Hepatocyte (in vitro differentiated cells): ENCODE results near the gene LIMS1. TPM values are rescaled to one million over a fixed set of nuclear protein-coding genes. Genes with fewer than 3 reads are reported as not detected.
"Not testable (repeated sequence)": the region's sequence is repeated elsewhere in the genome, so short reads cannot be mapped to it uniquely, and the experiment has no call there.

ENCODE experiments used
- DNase-seq: peaks from one replicate; pipeline ENCODE4 v3.0.0-alpha.2; 2016; ENCODE audit warnings: low spot score
- H2AFZ ChIP-seq: fragments of 200-600 bp; sonication (generic); 2 replicates; pipeline ENCODE4 v1.6.0; 2016; ENCODE audit warnings: antibody characterized with exemption, mild to moderate bottlenecking
- H3K27ac ChIP-seq: fragments of 200-600 bp; sonication (generic); 2 replicates; pipeline ENCODE4 v1.5.1; 2016; ENCODE audit warnings: mild to moderate bottlenecking
- H3K27me3 ChIP-seq: fragments of 200-600 bp; sonication (generic); 2 replicates; pipeline ENCODE4 v1.6.1; 2016
- H3K36me3 ChIP-seq: fragments of 200-600 bp; sonication (generic); replicated peaks from 2 replicates; pipeline ENCODE4 v1.5.1; 2016; ENCODE audit warnings: low read depth; ENCODE audit not compliant: insufficient read depth
- H3K4me1 ChIP-seq: fragments of 200-600 bp; sonication (generic); 2 replicates; pipeline ENCODE4 v1.5.1; 2016; ENCODE audit warnings: mild to moderate bottlenecking, moderate library complexity; ENCODE audit not compliant: insufficient read depth
- H3K4me2 ChIP-seq: fragments of 200-600 bp; sonication (generic); 2 replicates; pipeline ENCODE4 v1.6.0; 2016
- H3K4me3 ChIP-seq: fragments of 200-600 bp; sonication (generic); 2 replicates; pipeline ENCODE4 v1.5.1; 2016; ENCODE audit warnings: mild to moderate bottlenecking
- H3K79me2 ChIP-seq: fragments of 200-600 bp; sonication (generic); 2 replicates; pipeline ENCODE4 v1.6.0; 2017; ENCODE audit warnings: mild to moderate bottlenecking
- H3K9me2 ChIP-seq: fragments of 200-600 bp; sonication (generic); replicated peaks from 2 replicates; pipeline ENCODE4 v1.6.0; 2017; ENCODE audit warnings: mild to moderate bottlenecking; ENCODE audit not compliant: insufficient read depth
- H3K9me3 ChIP-seq: fragments of 200-600 bp; sonication (generic); 2 replicates; pipeline ENCODE4 v1.5.1; 2016; ENCODE audit warnings: low read depth, mild to moderate bottlenecking
- H4K20me1 ChIP-seq: fragments of 200-600 bp; sonication (generic); 2 replicates; pipeline ENCODE4 v1.6.0; 2016; ENCODE audit warnings: mild to moderate bottlenecking; ENCODE audit not compliant: insufficient read depth, poor library complexity, severe bottlenecking
- WGBS: methylation state at CpG from one replicate; pipeline ENCODE4 v1.1.6; 2016; ENCODE audit warnings: low lambda C conversion rate; ENCODE audit errors: missing lambda C conversion rate; 5-methylcytosine and 5-hydroxymethylcytosine counted together
- polyA plus RNA-seq: library from polyadenylated mRNA; unstranded; fragments of >200 nt; fragmentation: Nextera tagmentation; extraction: Ambion mirVana; gene quantifications from 2 replicates; pipeline ENCODE4 v1.2.1, GENCODE V29; 2016
- total RNA-seq: library from RNA; depleted of rRNA; stranded (reverse); fragments of >200 nt; gene quantifications from 2 replicates; pipeline ENCODE4 v1.2.3, GENCODE V29; 2014

The LIMS1 gene
- total and polyA plus RNA-seq, 2 experiments from 2014 or later = 40.0 to 102 TPM

DNA sequence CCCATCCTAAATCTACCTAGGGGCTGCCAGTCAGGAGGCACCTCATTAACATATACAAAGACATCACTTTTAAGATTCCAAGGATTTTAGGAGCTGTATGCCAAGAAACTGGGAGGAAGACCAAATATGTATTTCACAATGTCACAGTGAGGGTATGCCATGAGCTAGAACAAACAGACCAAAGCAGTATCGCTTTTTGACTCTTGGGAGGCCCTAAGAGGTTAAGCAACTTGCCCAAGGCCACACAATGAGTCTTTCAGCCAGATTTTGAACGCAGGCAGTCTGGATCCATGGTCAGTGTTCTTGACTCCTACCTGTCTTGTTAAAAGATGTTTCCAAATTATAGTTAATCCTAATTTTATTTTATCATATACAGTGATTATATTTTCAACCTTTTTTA lies 132.9 kb downstream of the LIMS1 start:
- not testable (repeated sequence) for H3K4me3 ChIP-seq, H3K4me2 ChIP-seq, H3K79me2 ChIP-seq, H3K4me1 ChIP-seq, DNase-seq, H3K9me2 ChIP-seq, H3K27me3 ChIP-seq, H2AFZ ChIP-seq, H3K36me3 ChIP-seq, H4K20me1 ChIP-seq, H3K9me3 ChIP-seq, H3K27ac ChIP-seq
- WGBS = 78% methylated on average over 2 of the region's 2 CpGs

GRCh38 chr2:108670282-108670681 lies 136.0 kb downstream of the LIMS1 start:
- 89% methylated on average over 1 of the region's 1 CpG for WGBS
- not testable (repeated sequence) for H3K27ac ChIP-seq, H3K4me1 ChIP-seq, DNase-seq, H3K36me3 ChIP-seq, H3K4me3 ChIP-seq, H3K27me3 ChIP-seq, H2AFZ ChIP-seq, H4K20me1 ChIP-seq, H3K9me3 ChIP-seq, H3K79me2 ChIP-seq, H3K9me2 ChIP-seq, H3K4me2 ChIP-seq

GRCh38 chr2:108672200-108672805 lies 138.0 kb downstream of the LIMS1 start:
- H2AFZ ChIP-seq, H3K36me3 ChIP-seq, H3K9me3 ChIP-seq, DNase-seq, H3K9me2 ChIP-seq, H4K20me1 ChIP-seq, H3K79me2 ChIP-seq, H3K27me3 ChIP-seq, H3K4me3 ChIP-seq, H3K4me2 ChIP-seq, H3K4me1 ChIP-seq, H3K27ac ChIP-seq: not testable (repeated sequence)
- 96% methylated on average over 2 of the region's 6 CpGs for WGBS

GRCh38 chr2:108676522-108676921 lies 142.3 kb downstream of the LIMS1 start:
- H3K9me2 ChIP-seq, H3K27ac ChIP-seq, H3K4me3 ChIP-seq, H4K20me1 ChIP-seq, DNase-seq, H3K4me2 ChIP-seq, H3K4me1 ChIP-seq, H3K79me2 ChIP-seq, H3K36me3 ChIP-seq, H3K27me3 ChIP-seq, H3K9me3 ChIP-seq, H2AFZ ChIP-seq: not testable (repeated sequence)
- 88% methylated on average over 1 of the region's 1 CpG for WGBS

DNA sequence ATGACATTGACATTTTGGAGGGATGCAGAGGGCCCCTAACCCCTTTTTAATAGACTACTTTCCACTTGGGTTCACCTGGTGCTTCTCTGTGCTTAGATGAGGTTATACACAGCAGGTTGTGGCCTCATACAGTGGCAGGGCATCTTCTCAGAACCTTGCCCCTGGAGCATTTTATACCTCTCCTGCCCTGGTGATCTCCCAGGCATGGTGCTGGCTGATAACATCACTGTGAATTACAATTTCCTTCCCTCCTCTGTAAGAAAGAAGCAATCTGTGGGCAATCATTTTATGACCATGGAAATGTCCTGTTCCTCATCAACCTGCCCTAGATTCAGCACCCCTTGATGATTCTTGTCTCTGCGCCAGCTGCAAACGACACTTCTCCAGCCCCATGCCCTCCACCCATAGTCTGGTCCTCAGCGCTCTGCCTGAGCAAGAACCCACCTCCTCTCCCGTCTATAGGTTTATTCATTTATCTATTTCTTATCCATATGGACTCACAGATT lies 143.0 kb downstream of the LIMS1 start:
- not testable (repeated sequence) for H3K79me2 ChIP-seq, H3K4me2 ChIP-seq, H3K9me2 ChIP-seq, H3K9me3 ChIP-seq, H3K36me3 ChIP-seq, H3K4me1 ChIP-seq, H4K20me1 ChIP-seq, H3K27ac ChIP-seq, H3K27me3 ChIP-seq, H2AFZ ChIP-seq, H3K4me3 ChIP-seq, DNase-seq
- WGBS = 91% methylated on average over 4 of the region's 4 CpGs

DNA sequence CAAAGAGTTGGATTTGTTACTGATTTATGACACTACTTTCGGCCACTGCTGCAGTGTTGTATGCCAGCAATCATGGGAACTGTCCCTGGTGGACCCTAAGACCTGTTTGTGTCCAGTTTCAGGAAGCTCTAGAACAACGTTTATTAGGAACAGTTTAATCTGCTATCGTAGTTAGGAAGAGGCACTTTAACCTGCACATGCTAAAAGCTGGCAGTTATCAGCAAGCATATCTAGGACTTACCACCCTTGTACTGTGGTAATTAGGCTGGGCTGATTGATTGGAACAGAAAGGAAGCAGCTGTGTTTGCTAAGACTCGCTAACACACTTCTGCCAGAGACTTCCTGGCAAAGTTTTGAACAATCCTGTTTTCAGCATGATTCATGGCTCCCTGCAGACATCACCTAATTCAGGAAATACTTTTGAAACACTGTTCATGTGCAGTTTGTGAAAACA lies 144.0 kb downstream of the LIMS1 start:
- H3K4me1 ChIP-seq, H4K20me1 ChIP-seq, H3K79me2 ChIP-seq, H2AFZ ChIP-seq, H3K4me3 ChIP-seq, H3K27me3 ChIP-seq, H3K9me2 ChIP-seq, H3K36me3 ChIP-seq, H3K9me3 ChIP-seq, DNase-seq: not testable (repeated sequence)
- WGBS = 40% methylated on average over 4 of the region's 4 CpGs
- peak overlapping the region; percentile 19 for H3K4me2 ChIP-seq
- H3K27ac ChIP-seq = peak overlapping the region; percentile 23

- no CpG with 5 or more reads among the region's 2 CpGs for whole genome bisulfite sequencing
- not testable (repeated sequence) for H3K27me3 ChIP-seq, H3K4me3 ChIP-seq, H3K79me2 ChIP-seq, H3K9me2 ChIP-seq, H3K36me3 ChIP-seq, DNase-seq, H3K27ac ChIP-seq, H3K4me2 ChIP-seq, H4K20me1 ChIP-seq, H2AFZ ChIP-seq, H3K9me3 ChIP-seq, H3K4me1 ChIP-seq
Observed at GRCh38 chr2:108680805-108681204, 146.5 kb downstream of the LIMS1 start.

DNA sequence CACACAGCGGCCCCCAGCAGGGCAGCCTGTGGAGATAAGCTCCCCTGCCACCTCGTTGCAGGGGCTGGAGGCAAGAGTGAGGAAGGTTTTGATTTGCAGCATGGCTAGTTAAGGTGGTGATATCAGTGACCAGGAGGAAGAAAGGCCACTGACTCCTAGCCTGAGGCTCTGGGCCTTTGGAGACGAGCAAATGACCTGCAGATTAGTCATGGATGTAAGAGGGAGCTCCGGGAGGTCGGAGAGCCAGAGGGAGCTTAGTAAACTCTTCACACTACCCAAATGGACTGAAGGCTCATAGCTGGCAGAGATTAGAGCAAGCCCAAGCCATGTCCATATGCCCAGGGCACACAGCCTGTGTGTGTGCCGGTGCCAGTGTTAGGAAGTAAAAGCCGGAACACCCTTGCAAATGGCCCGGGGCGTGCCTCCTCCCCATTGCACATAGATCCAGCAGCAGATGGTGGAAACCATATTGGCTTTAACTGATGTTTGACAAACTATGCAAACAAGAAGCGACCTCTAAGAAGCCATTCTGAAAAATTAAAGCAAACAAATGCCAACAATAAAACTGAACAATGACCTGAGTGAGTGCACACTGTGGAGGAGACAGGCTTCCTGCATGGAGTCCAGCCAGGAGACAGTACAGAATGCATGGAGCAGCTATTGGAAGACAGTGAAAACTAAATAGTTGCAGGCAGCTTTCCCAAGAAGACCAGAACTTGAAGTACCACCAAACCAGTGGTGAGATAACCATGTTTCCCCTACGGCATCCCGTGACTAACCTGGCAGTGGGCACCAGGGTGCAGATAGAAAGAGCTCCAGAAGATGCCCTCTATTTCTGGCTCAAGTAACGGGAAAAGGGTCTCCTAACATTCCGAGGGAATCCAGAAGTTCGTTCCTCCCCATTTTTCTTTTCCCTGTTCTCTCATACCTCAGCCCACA lies 154.8 kb downstream of the LIMS1 start:
- H3K4me2 ChIP-seq, DNase-seq, H2AFZ ChIP-seq, H3K4me3 ChIP-seq, H3K79me2 ChIP-seq, H3K27ac ChIP-seq, H3K9me2 ChIP-seq, H3K4me1 ChIP-seq, H3K9me3 ChIP-seq, H3K27me3 ChIP-seq, H3K36me3 ChIP-seq, H4K20me1 ChIP-seq: not testable (repeated sequence)
- 93% methylated on average over 6 of the region's 15 CpGs for WGBS

- H3K27me3 ChIP-seq, H3K4me1 ChIP-seq, H2AFZ ChIP-seq, H3K4me3 ChIP-seq, H3K36me3 ChIP-seq, H3K79me2 ChIP-seq, H3K9me3 ChIP-seq, H4K20me1 ChIP-seq, H3K9me2 ChIP-seq, H3K27ac ChIP-seq, DNase-seq, H3K4me2 ChIP-seq: not testable (repeated sequence)
- WGBS = no CpG with 5 or more reads among the region's 1 CpG
Observed at GRCh38 chr2:108690001-108690400, 155.7 kb downstream of the LIMS1 start.
